ENCODE data around the gene POT1.

- TF ChIP-seq CTCF (IDR thresholded peaks at IDR 0.05) (no peak), POLR2A (IDR thresholded peaks at IDR 0.05) (no peak)
Measured at GRCh38 chr7:124965553-124965952, 35.9 kb upstream of the POT1 start.

All from suprapubic skin (tissue), 3 donors.